H1 (cell line): ENCODE results near the gene ARHGEF7. TPM values are rescaled to one million over a fixed set of nuclear protein-coding genes. Genes with fewer than 3 reads are reported as not detected.

Experiments used
- CTCF ChIA-PET: fragments of 300-600 bp; sonication (Branson Sonifier 250); formaldehyde crosslinking; loops from one replicate; lab custom pipeline; 2021; ENCODE audit not compliant: partially characterized antibody; lab: Charles Lee
- POLR2A ChIA-PET: fragments of 300-600 bp; sonication (Branson Sonifier 250); formaldehyde crosslinking; loops from one replicate; lab custom pipeline; 2021; ENCODE audit warnings: inconsistent platforms; ENCODE audit not compliant: partially characterized antibody; lab: Charles Lee
- DNase-seq, 2 experiments: peaks; one replicate each; pipeline versions ENCODE4 v3.0.0 to v3.0.0-alpha.2; 2010 to 2022; ENCODE audit warnings: low spot score in 2 of 2, low read depth in 1 of 2, mixed read lengths in 1 of 2
- FAIRE-seq: peaks from 2 replicates; lab custom pipeline; 2011; peaks lifted over from hg19 to GRCh38; lab: Jason Lieb, UNC
- H2AFZ ChIP-seq: 2 replicates; pipeline ENCODE4 v1.8.1; 2012; ENCODE audit warnings: low read length, inconsistent platforms
- H2AK5ac ChIP-seq: 2 replicates; pipeline ENCODE4 v1.6.1; 2013; ENCODE audit warnings: low read depth, low read length
- H2BK120ac ChIP-seq: replicated peaks from 2 replicates; pipeline ENCODE3; 2013; ENCODE audit warnings: low read depth, low read length, inconsistent platforms
- H2BK12ac ChIP-seq: 2 replicates; pipeline ENCODE4 v1.6.1; 2013; ENCODE audit warnings: low read depth, low read length
- H2BK15ac ChIP-seq: 2 replicates; pipeline ENCODE4 v1.6.1; 2013; ENCODE audit warnings: low read length
- H2BK20ac ChIP-seq: 2 replicates; pipeline ENCODE4 v1.6.1; 2013; ENCODE audit warnings: low read length
- H2BK5ac ChIP-seq: 2 replicates; pipeline ENCODE4 v1.6.1; 2013; ENCODE audit warnings: low read depth, low read length
- H3K14ac ChIP-seq: 2 replicates; pipeline ENCODE4 v1.6.1; 2013; ENCODE audit warnings: inconsistent platforms; ENCODE audit not compliant: insufficient read length
- H3K18ac ChIP-seq: 2 replicates; pipeline ENCODE4 v1.6.1; 2013; ENCODE audit warnings: low read length; ENCODE audit errors: extremely low read depth
- H3K23ac ChIP-seq: 2 replicates; pipeline ENCODE4 v1.6.1; 2013; ENCODE audit warnings: inconsistent platforms; ENCODE audit not compliant: insufficient read length
- H3K23me2 ChIP-seq: 2 replicates; pipeline ENCODE4 v1.6.1; 2013; ENCODE audit warnings: low read depth, low read length
- H3K27ac ChIP-seq: 2 replicates; pipeline ENCODE4 v1.6.1; 2011; ENCODE audit warnings: low read depth, low read length, inconsistent platforms
- H3K27me3 ChIP-seq, 4 experiments: replicated peaks in 1 of 4; 1 replicate in 1 of 4; 2 replicates in 3 of 4; pipeline versions ENCODE4 v1.6.1 to v1.8.1; 2011 to 2013; ENCODE audit warnings: low read length in 3 of 4, mild to moderate bottlenecking in 3 of 4, inconsistent platforms in 2 of 4, mixed read lengths in 2 of 4, moderate library complexity in 1 of 4; ENCODE audit not compliant: control insufficient read depth in 3 of 4, insufficient read depth in 3 of 4; ENCODE audit errors: extremely low read depth in 1 of 4
- H3K36me3 ChIP-seq, 4 experiments: 2 replicates each; pipeline versions ENCODE4 v1.6.1 to v1.8.1; 2011 to 2013; ENCODE audit warnings: mild to moderate bottlenecking in 4 of 4, low read length in 3 of 4, moderate library complexity in 2 of 4, control low read depth in 1 of 4, inconsistent platforms in 1 of 4; ENCODE audit not compliant: insufficient read depth in 4 of 4, control insufficient read depth in 2 of 4
- H3K4ac ChIP-seq: replicated peaks from 2 replicates; pipeline ENCODE3; 2013; ENCODE audit warnings: low read length, low read depth, mixed read lengths, inconsistent platforms; ENCODE audit not compliant: insufficient read length
- H3K4me1 ChIP-seq, 4 experiments: replicated peaks in 1 of 4; 1 replicate in 1 of 4; 2 replicates in 3 of 4; pipeline versions ENCODE4 v1.6.1 to v1.8.1; 2011 to 2013; ENCODE audit warnings: low read length in 3 of 4, inconsistent platforms in 2 of 4, mixed read lengths in 1 of 4; ENCODE audit not compliant: insufficient read depth in 4 of 4, control insufficient read depth in 3 of 4
- H3K4me2 ChIP-seq, 2 experiments: 2 replicates each; pipeline versions ENCODE4 v1.6.1 to v1.8.1; 2011 to 2013; ENCODE audit warnings: low read depth in 2 of 2, low read length in 2 of 2, control low read depth in 1 of 2, inconsistent platforms in 1 of 2, mild to moderate bottlenecking in 1 of 2; ENCODE audit not compliant: insufficient read depth in 1 of 2
- H3K4me3 ChIP-seq, 4 experiments: fragments of 200-600, 300-600 bp in 1 of 4; sonication (generic), shearing (Covaris generic), sonication (Bioruptor Twin) in 1 of 4; 2 replicates each; pipeline versions ENCODE4 v1.5.1 to v1.8.1; 2011 to 2016; ENCODE audit warnings: low read length in 4 of 4, low read depth in 3 of 4, control low read depth in 2 of 4, inconsistent platforms in 2 of 4, mild to moderate bottlenecking in 2 of 4, mixed read lengths in 1 of 4, moderate library complexity in 1 of 4; ENCODE audit not compliant: insufficient read depth in 2 of 4; ENCODE audit errors: extremely low read depth in 1 of 4
- H3K56ac ChIP-seq: replicated peaks from 2 replicates; pipeline ENCODE3; 2013; ENCODE audit warnings: low read depth, mild to moderate bottlenecking, mixed read lengths, low read length, inconsistent platforms; ENCODE audit not compliant: insufficient read length
- H3K79me1 ChIP-seq: 2 replicates; pipeline ENCODE4 v1.6.1; 2013; ENCODE audit warnings: low read depth, low read length, control low read depth
- H3K79me2 ChIP-seq, 2 experiments: 2 replicates each; pipeline versions ENCODE4 v1.6.1 to v1.8.1; 2012 to 2013; ENCODE audit warnings: low read length in 2 of 2, mild to moderate bottlenecking in 2 of 2, inconsistent platforms in 1 of 2; ENCODE audit not compliant: insufficient read depth in 2 of 2, control insufficient read depth in 1 of 2
- H3K9ac ChIP-seq, 4 experiments: replicated peaks in 1 of 4; 1 replicate in 1 of 4; 2 replicates in 3 of 4; pipeline versions ENCODE4 v1.6.1 to v1.8.1; 2011 to 2013; ENCODE audit warnings: low read depth in 3 of 4, low read length in 3 of 4, control low read depth in 2 of 4, mild to moderate bottlenecking in 2 of 4, moderate library complexity in 2 of 4, inconsistent platforms in 1 of 4; ENCODE audit errors: extremely low read depth in 1 of 4
- H3K9me3 ChIP-seq, 2 experiments: 2 replicates each; pipeline versions ENCODE4 v1.6.1 to v1.8.1; 2012 to 2013; ENCODE audit warnings: mild to moderate bottlenecking in 2 of 2, moderate library complexity in 2 of 2, control low read depth in 1 of 2, inconsistent platforms in 1 of 2, low read depth in 1 of 2, low read length in 1 of 2, mixed read lengths in 1 of 2; ENCODE audit not compliant: insufficient read depth in 2 of 2
- H4K20me1 ChIP-seq, 2 experiments: replicated peaks in 1 of 2; 2 replicates each; pipeline versions ENCODE3 to v1.8.1; 2011 to 2013; ENCODE audit warnings: inconsistent platforms in 2 of 2, low read length in 2 of 2, mild to moderate bottlenecking in 1 of 2; ENCODE audit not compliant: insufficient read depth in 2 of 2, control insufficient read depth in 1 of 2
- H4K5ac ChIP-seq: 2 replicates; pipeline ENCODE4 v1.6.1; 2013; ENCODE audit warnings: low read length, low read depth, mixed read lengths, inconsistent platforms; ENCODE audit not compliant: insufficient read length
- H4K8ac ChIP-seq: 2 replicates; pipeline ENCODE4 v1.8.0; 2013; ENCODE audit warnings: mild to moderate bottlenecking, moderate library complexity, low read length, inconsistent platforms; ENCODE audit not compliant: insufficient read depth; ENCODE audit errors: extremely low read depth
- H4K91ac ChIP-seq: replicated peaks from 2 replicates; pipeline ENCODE3; 2013; ENCODE audit warnings: low read length, mixed read lengths, inconsistent platforms; ENCODE audit not compliant: insufficient read length
- ASH2L ChIP-seq: fragments of 200-600, 300-600 bp; sonication (generic); IDR thresholded peaks from one replicate; pipeline ENCODE4 v1.7.1; 2017; ENCODE audit warnings: low read length
- PHF8 ChIP-seq: fragments of 200-600 bp; sonication (generic); conservative IDR thresholded peaks from 2 replicates; pipeline ENCODE4 v1.7.1; 2012; ENCODE audit warnings: low read depth, mild to moderate bottlenecking, inconsistent platforms, low read length, moderate library complexity
- WGBS, 2 experiments: shearing (Covaris generic) in 1 of 2; methylation state at CpG; one replicate each; pipeline versions ENCODE4 v1.1.6 to v1.1.7; 2013 to 2015; ENCODE audit warnings: low lambda C conversion rate in 2 of 2, mixed read lengths in 2 of 2, inconsistent platforms in 1 of 2, low coverage in 1 of 2, missing lambda C conversion rate in 1 of 2; ENCODE audit not compliant: insufficient replicate concordance in 2 of 2, insufficient coverage in 1 of 2, insufficient read length in 1 of 2; ENCODE audit errors: extremely low coverage in 1 of 2, missing lambda C conversion rate in 1 of 2; 5-methylcytosine and 5-hydroxymethylcytosine counted together
- polyA plus RNA-seq, 7 experiments: library from polyadenylated mRNA; depleted of rRNA in 3 of 7; stranded (reverse) in 5 of 7; unstranded in 2 of 7; fragments of >200 nt in 5 of 7; fragments of 200-250 nt in 2 of 7; gene quantifications; 1 replicate in 5 of 7; 2 replicates in 1 of 7; 4 replicates in 1 of 7; pipeline versions ENCODE4 v1.2.1 to v1.2.3, GENCODE V29; 2011 to 2013; ENCODE audit warnings: missing spikeins in 2 of 7, mixed read lengths in 2 of 7
- total RNA-seq: library from RNA; stranded (reverse); fragmentation: NEBNext Ultra II Directional; extraction: Animal tissue kit (Norgen Biotek cat#: 25700); gene quantifications from 2 replicates; pipeline ENCODE4 v1.2.1, GENCODE V29; 2021

ARHGEF7 gene
- total and polyA plus RNA-seq, 2 of the 8 experiments (the other 6 are each of a cell fraction or from before 2014, with no cell fraction given) = 26.2 to 56.5 TPM

GRCh38 chr13:111317042-111317550 lies 202.0 kb downstream of the ARHGEF7 start:
- Histone ChIP-seq H3K36me3 (peaks cover 0 to 3% (median 0%) of the 10 kb centered on the region in 4 experiments; a peak in 1 of 8 replicates), H3K9me3 (peaks cover 6 to 10% of the 10 kb centered on the region in 2 experiments; a peak in 3 of 4 replicates), H2AFZ (no peak overlapping the region), H3K56ac (no peak overlapping the region), H3K23ac (no peak overlapping the region), H2BK15ac (no peak overlapping the region), H4K20me1 (no peaks in the 10 kb centered on the region), H2BK20ac (no peak overlapping the region), H3K79me1 (no peaks in the 10 kb centered on the region), H3K14ac (no peak overlapping the region), H3K27ac (no peak overlapping the region), H3K18ac (no peak overlapping the region; the same call in 1 of the 2 replicates), H4K5ac (no peak overlapping the region), H3K4ac (no peak overlapping the region), H4K8ac (no peak overlapping the region), H3K23me2 (no peaks in the 10 kb centered on the region), H2BK5ac (no peak overlapping the region), H3K4me3 (no peak overlapping the region), H2AK5ac (no peak overlapping the region), H4K91ac (no peak overlapping the region), H3K79me2 (no peaks in the 10 kb centered on the region), H2BK12ac (no peak overlapping the region), H2BK120ac (no peak overlapping the region), H3K4me2 (no peak overlapping the region), H3K27me3 (no peaks in the 10 kb centered on the region), H3K4me1 (peaks cover 0 to 3% (median 0%) of the 10 kb centered on the region in 4 experiments; a peak in 4 of 7 replicates), H3K9ac (no peak overlapping the region)
- ChIA-PET POLR2A (no interaction called here), CTCF (interaction anchor here (0.8 to 3.0 kb wide), 4 partner anchors 12 to 112 kb away, joined by 3 to 7 read pairs (median 4); no protein-coding TSS in a partner anchor)
- WGBS, 2 experiments = 89% methylated on average over 14 of the region's 14 CpGs; no CpG with 5 or more reads in 1 of the 2 experiments
- DNase-seq (no peak), FAIRE-seq (no peak)
- TF ChIP-seq PHF8 = no peak
- no peak for TF ChIP-seq ASH2L
